GM12878 (cell line): ENCODE data around the gene CFAP107. TPM values are rescaled to one million over a fixed set of nuclear protein-coding genes. Genes with fewer than 3 reads are reported as not detected.

ENCODE experiments used
- ATAC-seq: fragments of 200-7000 bp; cut with Tn5 transposase; 3 replicates; pipeline ENCODE4 v1.9.1; 2020; ENCODE audit warnings: mild to moderate bottlenecking, moderate library complexity
- BruUV-seq: library from RNA; stranded (reverse); fragments of 400-500 nt; replicated peaks from 2 replicates; lab custom pipeline; 2021; lab: Mats Ljungman, UMichigan
- CTCF ChIA-PET: fragments of 300-600 bp; sonication (Branson Sonifier 250); formaldehyde crosslinking; extraction: SDS; loops from one replicate; lab custom pipeline; 2021; ENCODE audit warnings: inconsistent platforms; lab: Yijun Ruan, JAX
- POLR2A ChIA-PET: fragments of 350-600 bp; formaldehyde crosslinking; extraction: SDS; loops from one replicate; lab custom pipeline; 2021; ENCODE audit warnings: inconsistent platforms; lab: Charles Lee
- RAD21 ChIA-PET: fragments of 300-600 bp; sonication (Branson Sonifier 250); formaldehyde crosslinking; loops from one replicate; lab custom pipeline; 2023; ENCODE audit warnings: antibody characterized with exemption; ENCODE audit not compliant: unreplicated experiment; lab: Charles Lee
- SMC1A ChIA-PET: fragments of 300-600 bp; sonication (Branson Sonifier 250); formaldehyde crosslinking; loops from one replicate; lab custom pipeline; 2023; ENCODE audit not compliant: unreplicated experiment, uncharacterized antibody; lab: Charles Lee
- DNase-seq: peaks from one replicate; pipeline ENCODE4 v3.0.0-alpha.2; 2011; ENCODE audit warnings: low read depth, low spot score
- FAIRE-seq: peaks from 3 replicates; lab custom pipeline; 2011; peaks lifted over from hg19 to GRCh38; lab: Jason Lieb, UNC
- H2AFZ ChIP-seq: 2 replicates; pipeline ENCODE4 v1.6.0; 2011; ENCODE audit warnings: low read depth, low read length, control low read depth; ENCODE audit not compliant: control insufficient read depth
- H3K27ac ChIP-seq: 2 replicates; pipeline ENCODE4 v1.5.1; 2011; ENCODE audit warnings: control low read depth; ENCODE audit not compliant: control insufficient read depth, insufficient read depth
- H3K27me3 ChIP-seq, 2 experiments: replicated peaks in 1 of 2; 2 replicates each; pipeline versions ENCODE4 v1.6.0 to v1.6.1; 2011; ENCODE audit warnings: low read length in 1 of 2; ENCODE audit not compliant: control insufficient read depth in 2 of 2, insufficient read depth in 2 of 2
- H3K36me3 ChIP-seq, 2 experiments: 2 replicates each; pipeline ENCODE4 v1.5.1; 2011; ENCODE audit warnings: low read length in 1 of 2; ENCODE audit not compliant: control insufficient read depth in 2 of 2, insufficient read depth in 2 of 2
- H3K4me1 ChIP-seq: 2 replicates; pipeline ENCODE4 v1.6.1; 2011; ENCODE audit warnings: mild to moderate bottlenecking, low read length, moderate library complexity, mixed read lengths; ENCODE audit not compliant: control insufficient read depth, insufficient read depth
- H3K4me2 ChIP-seq: 2 replicates; pipeline ENCODE4 v1.6.0; 2011; ENCODE audit warnings: control low read depth; ENCODE audit not compliant: control insufficient read depth, insufficient read depth
- H3K4me3 ChIP-seq: fragments of 200-600 bp; sonication (generic); 2 replicates; pipeline ENCODE4 v1.5.1; 2016
- H3K79me2 ChIP-seq: 2 replicates; pipeline ENCODE4 v1.6.0; 2011; ENCODE audit warnings: low read length; ENCODE audit not compliant: control insufficient read depth, insufficient read depth
- H3K9ac ChIP-seq: 2 replicates; pipeline ENCODE4 v1.8.0; 2011; ENCODE audit warnings: low read length, control low read depth, mixed read lengths; ENCODE audit not compliant: control insufficient read depth, insufficient read depth
- H3K9me3 ChIP-seq: replicated peaks from 3 replicates; pipeline ENCODE4 v1.5.1; 2011; ENCODE audit warnings: mild to moderate bottlenecking, low read length; ENCODE audit not compliant: control insufficient read depth, insufficient read depth
- H4K20me1 ChIP-seq: 2 replicates; pipeline ENCODE4 v1.6.0; 2011; ENCODE audit not compliant: control insufficient read depth, insufficient read depth
- IRF5 ChIP-seq: fragments of 450-650 bp; IDR thresholded peaks from 2 replicates; pipeline ENCODE4 v1.6.1; 2017; ENCODE audit warnings: borderline replicate concordance
- KDM1A ChIP-seq: fragments of 200-600 bp; sonication (generic); IDR thresholded peaks from 2 replicates; pipeline ENCODE4 v1.6.1; 2016; ENCODE audit warnings: borderline replicate concordance
- MYB ChIP-seq: fragments of 150-350 bp; IDR thresholded peaks from 2 replicates; pipeline ENCODE4 v1.6.1; 2014; ENCODE audit warnings: mild to moderate bottlenecking, low read depth, low read length, borderline replicate concordance
- POLR2AphosphoS5 ChIP-seq: IDR thresholded peaks from 2 replicates; pipeline ENCODE4 v1.6.1; 2011; ENCODE audit warnings: mild to moderate bottlenecking, low read length, inconsistent platforms
- WGBS: methylation state at CpG from one replicate; pipeline ENCODE4 v1.1.6; 2016; ENCODE audit warnings: low lambda C conversion rate; ENCODE audit not compliant: insufficient replicate concordance, insufficient coverage; ENCODE audit errors: missing lambda C conversion rate; 5-methylcytosine and 5-hydroxymethylcytosine counted together
- in situ Hi-C: fragments of 300-500 bp; cut with MboI; formaldehyde crosslinking; loops from 9 replicates; pipeline ENCODE4 v1.14.3; 2018; ENCODE audit warnings: mixed read lengths
- intact Hi-C: fragments of 100-400 bp; cut with micrococcal nuclease; formaldehyde crosslinking; loops from one replicate; pipeline ENCODE4 v1.14.2; 2022; ENCODE audit not compliant: unreplicated experiment
- polyA plus RNA-seq, 11 experiments: library from polyadenylated mRNA; depleted of rRNA in 4 of 11; unstranded in 6 of 11; stranded (reverse) in 5 of 11; fragments of >200 nt; fragmentation: Nextera tagmentation in 4 of 11; fragmentation: Illumina TruSeq in 1 of 11; extraction: Ambion mirVana in 4 of 11; extraction: Trizol in 1 of 11; gene quantifications; 1 replicate in 1 of 11; 2 replicates in 10 of 11; pipeline versions ENCODE4 v1.2.1 to v1.2.3, GENCODE V29; 2011 to 2016; ENCODE audit warnings: inconsistent platforms in 2 of 11, missing spikeins in 2 of 11, low read depth in 1 of 11
- total RNA-seq, 4 experiments: library from RNA; depleted of rRNA in 3 of 4; stranded (reverse); fragments of >200 nt in 3 of 4; fragmentation: Illumina TruSeq in 1 of 4; extraction: Trizol in 1 of 4; gene quantifications; 2 replicates each; pipeline versions ENCODE4 v1.2.1 to v1.2.3, GENCODE V29; 2013 to 2021

CFAP107 gene
- total and polyA plus RNA-seq, 10 of the 15 experiments (the other 5 are each of a cell fraction or from before 2014, with no cell fraction given): not detected

GRCh38 chr1:12714710-12715475 lies 31.1 kb upstream of the CFAP107 start (continued):
- TF ChIP-seq IRF5 (no peak), POLR2AphosphoS5 (no peak)
- TF ChIP-seq, all 136 proteins: peak for 0

- Histone ChIP-seq H3K36me3 (no peaks in the 10 kb centered on the region), H3K79me2 (no peaks in the 10 kb centered on the region), H3K27ac (no peak within 1 kb of the TSS), H3K9me3 (no peaks in the 10 kb centered on the region), H3K4me3 (no peak within 1 kb of the TSS), H4K20me1 (no peaks in the 10 kb centered on the region), H3K27me3 (no peaks in the 10 kb centered on the region), H3K4me2 (no peak within 1 kb of the TSS)
- ChIA-PET CTCF (no interaction called here), SMC1A (no interaction called here), RAD21 (no interaction called here)
- in situ Hi-C loops: no loop called here
- DNase-seq: no peak
- no peak for ATAC-seq
- no peak for FAIRE-seq
- no peak for TF ChIP-seq KDM1A
- TF ChIP-seq MYB: no peak
- TF ChIP-seq, all 136 proteins: peak for 0
- 43% methylated on average over 8 of the region's 8 CpGs for WGBS
- POLR2A ChIA-PET: no interaction called here
- Histone ChIP-seq H3K9ac (no peak within 1 kb of the TSS), H2AFZ (no peak within 1 kb of the TSS), H3K4me1 (no peaks in the 10 kb centered on the region)
- intact Hi-C loops: no loop called here
- no TSS peak for BruUV-seq
These were observed 30.0 kb upstream of the CFAP107 start, which contains the start of gene AADACL3 for GRCh38 chr1:12715896-12716437. AADACL3 (plus strand) TSS chr1:12716110; CDS start chr1:12716177, 67 bp downstream.
